NCI-H1092 (cell line): ENCODE data around the gene XPR1.
"Not testable (repeated sequence)": the region's sequence is repeated elsewhere in the genome, so short reads cannot be mapped to it uniquely, and the experiment has no call there.

Experiments used
- DNase-seq: peaks from one replicate; lab custom pipeline; 2025; lab: John Stamatoyannopoulos, UW

The XPR1 gene

GRCh38 chr1:180722586-180722985 lies 90.8 kb downstream of the XPR1 start:
- DNase-seq, result no peak

DNA sequence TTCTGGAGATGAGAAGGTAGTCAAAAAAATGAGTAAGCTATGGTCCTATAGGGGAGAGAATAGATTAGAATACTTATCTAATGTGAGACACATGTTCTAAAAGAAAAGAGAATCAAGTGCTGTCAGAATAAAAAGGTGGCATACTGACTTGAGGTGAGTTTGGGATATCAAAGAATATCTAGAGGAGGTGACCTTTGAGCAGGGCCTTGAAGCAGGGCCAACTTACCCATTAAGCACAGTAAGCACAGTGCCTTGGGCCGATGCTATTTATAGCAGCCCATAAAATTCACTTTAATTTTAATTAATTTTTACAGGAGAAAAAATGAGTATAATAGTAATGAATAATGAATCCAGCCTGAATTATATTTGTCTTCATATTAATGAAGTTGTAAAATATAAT lies 92.2 kb downstream of the XPR1 start:
- no peak for DNase-seq

DNA sequence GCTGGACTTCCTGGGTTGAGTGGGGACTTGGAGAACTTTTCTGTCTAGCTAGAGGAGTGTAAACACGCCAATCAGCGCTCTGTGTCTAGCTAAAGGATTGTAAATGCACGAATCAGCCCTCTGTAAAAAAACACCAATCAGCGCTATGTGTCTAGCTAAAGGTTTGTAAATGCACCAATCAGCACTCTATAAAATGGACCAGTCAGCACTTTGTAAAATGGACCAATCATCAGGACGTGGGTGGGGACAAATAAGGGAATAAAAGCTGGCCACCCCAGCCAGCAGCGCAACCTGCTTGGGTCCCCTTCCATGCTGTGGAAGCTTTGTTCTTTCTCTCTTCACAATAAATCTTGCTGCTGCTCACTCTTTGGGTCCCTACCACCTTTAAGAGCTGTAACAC lies 94.2 kb downstream of the XPR1 start:
- not testable (repeated sequence) for DNase-seq

DNA sequence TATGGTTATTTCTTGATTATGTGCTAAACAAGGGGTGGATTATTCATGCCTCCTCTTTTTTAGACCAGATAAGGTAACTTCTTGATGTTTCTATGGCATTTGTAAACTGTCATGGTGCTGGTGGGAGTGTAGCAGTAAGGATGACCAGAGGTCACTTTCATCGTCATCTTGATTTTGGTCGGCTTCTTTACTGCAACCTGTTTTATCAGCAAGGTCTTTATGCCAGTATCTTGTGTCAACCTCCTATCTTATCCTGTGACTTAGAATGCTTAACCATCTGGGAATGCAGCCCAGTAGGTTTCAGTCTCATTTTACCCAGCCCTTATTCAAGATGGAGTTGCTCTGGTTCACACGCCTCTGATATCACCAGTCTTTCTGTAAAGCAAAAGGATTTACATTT lies 95.9 kb downstream of the XPR1 start:
- not testable (repeated sequence) for DNase-seq

- no peak for DNase-seq
Observed at GRCh38 chr1:180728472-180729106, 96.8 kb downstream of the XPR1 start.

- no peak for DNase-seq
Observed at GRCh38 chr1:180731131-180731530, 99.3 kb downstream of the XPR1 start.

DNA sequence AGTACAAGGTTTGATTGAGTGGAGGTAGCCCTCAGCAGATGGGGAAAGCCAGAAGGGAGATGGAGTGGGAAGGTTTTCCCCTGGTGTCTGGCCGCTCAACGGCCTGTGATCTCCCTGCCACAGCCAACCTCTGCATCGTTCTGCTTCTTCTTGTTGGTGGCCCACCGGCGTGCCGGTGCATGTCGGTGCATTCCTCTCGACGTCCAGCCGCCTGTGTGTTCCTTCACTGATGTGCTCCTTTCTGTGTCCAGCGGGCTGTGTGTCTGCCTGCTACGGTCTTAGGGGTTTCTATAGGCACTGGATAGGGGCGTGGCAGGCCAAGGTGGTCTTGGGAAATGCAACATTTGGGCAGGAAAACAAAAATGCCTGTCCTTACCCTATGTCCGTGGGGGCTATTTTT lies 101.0 kb downstream of the XPR1 start:
- no peak for DNase-seq

GRCh38 chr1:180734366-180734765 lies 102.5 kb downstream of the XPR1 start:
- DNase-seq, result no peak

GRCh38 chr1:180742663-180743062 lies 110.8 kb downstream of the XPR1 start:
- DNase-seq, result no peak

- no peak for DNase-seq
Observed at GRCh38 chr1:180743868-180744267, 112.0 kb downstream of the XPR1 start.

- DNase-seq, result no peak
Observed at GRCh38 chr1:180745098-180745497, 113.3 kb downstream of the XPR1 start.

- DNase-seq, result no peak
Observed at GRCh38 chr1:180751921-180752320, 120.1 kb downstream of the XPR1 start.

DNA sequence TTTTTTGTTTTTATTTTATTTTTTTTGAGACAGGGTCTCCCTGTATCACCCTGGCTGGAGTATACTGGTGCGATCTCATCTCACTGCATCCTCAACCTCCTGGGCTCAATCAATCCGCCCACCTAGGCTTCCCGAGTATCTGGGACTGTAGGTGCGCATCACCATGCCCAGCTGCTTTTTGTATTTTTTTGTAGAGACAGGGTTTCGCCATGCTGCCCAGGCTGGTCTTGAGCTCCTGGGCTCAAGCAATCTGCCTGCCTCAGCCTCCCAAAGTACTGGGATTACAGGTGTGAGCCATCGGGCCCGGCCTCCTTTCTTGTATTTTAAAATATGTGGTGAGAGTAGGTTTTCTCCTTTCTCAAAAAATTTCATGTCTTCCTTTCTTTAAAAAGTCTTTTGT lies 122.6 kb downstream of the XPR1 start:
- DNase-seq, result no peak

- DNase-seq, result no peak
Observed at GRCh38 chr1:180757657-180758056, 125.8 kb downstream of the XPR1 start.

DNA sequence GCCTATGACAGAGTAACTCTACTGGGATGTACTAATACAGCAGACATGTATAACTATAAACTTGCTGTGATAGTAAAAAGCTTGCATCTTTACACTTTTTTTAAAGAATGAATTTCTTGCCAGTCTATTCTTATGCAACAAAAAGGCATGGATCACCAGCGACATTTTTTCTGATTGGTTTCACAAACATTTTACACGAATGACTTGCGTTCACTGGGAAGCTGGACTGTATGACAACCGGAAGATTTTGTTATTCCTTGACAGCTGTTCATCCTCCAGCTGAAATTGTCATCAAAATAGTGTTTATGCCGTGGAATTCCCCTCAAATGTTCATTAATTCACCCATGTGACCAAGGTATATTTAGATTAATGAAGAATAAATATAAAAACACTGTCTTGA lies 131.0 kb downstream of the XPR1 start:
- no peak for DNase-seq

GRCh38 chr1:180765151-180765550 lies 133.3 kb downstream of the XPR1 start:
- no peak for DNase-seq

GRCh38 chr1:180769889-180770288 lies 138.1 kb downstream of the XPR1 start:
- no peak for DNase-seq

DNA sequence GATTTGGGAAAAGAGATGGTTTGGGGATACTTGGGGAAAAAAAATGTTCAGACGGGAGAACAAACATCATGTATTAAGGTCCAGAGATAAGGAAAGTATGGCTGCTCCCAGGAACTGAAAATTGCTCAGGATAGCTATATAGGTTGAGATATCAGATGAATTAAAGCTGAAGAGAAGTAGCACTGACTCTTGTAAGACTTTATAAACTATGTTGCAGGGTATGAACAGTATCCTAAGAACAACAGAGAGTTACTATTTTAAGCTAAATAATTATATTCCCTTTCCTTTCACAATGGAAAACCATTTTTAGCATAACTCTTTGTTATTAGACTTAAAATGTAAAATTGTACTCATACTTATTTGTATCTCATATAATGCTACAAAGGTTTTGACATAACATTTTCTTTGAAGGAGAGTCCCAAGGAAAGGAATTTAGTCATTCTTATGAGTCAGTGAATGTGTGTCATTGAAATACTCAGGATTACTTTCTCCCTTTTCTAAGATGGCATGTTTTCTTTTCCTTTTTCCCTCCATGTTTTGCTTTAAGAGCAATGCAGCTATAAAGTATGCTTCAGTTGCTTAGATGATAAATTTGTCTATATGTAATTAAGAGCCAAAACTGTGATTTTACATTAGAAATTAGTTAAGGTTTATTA lies 141.5 kb downstream of the XPR1 start:
- no peak for DNase-seq

DNA sequence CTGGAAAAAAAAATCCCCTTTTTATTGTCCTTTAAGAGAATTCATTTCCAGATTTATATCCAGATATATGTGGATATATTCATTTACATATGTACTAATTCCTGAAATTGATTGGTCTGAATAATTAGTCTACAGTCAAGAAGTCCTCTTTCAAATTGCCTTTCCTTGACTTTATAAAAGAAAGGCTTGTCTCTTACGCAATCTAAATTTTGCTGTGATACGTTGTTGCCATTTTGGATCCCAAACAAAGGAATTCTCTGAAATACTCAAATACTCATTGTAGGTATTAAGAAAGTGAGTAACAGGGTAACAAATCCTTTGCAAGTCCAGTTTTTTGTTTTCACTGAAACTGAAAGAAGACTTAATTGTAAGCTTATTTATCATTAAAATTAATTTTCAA lies 144.0 kb downstream of the XPR1 start:
- DNase-seq, result no peak

DNA sequence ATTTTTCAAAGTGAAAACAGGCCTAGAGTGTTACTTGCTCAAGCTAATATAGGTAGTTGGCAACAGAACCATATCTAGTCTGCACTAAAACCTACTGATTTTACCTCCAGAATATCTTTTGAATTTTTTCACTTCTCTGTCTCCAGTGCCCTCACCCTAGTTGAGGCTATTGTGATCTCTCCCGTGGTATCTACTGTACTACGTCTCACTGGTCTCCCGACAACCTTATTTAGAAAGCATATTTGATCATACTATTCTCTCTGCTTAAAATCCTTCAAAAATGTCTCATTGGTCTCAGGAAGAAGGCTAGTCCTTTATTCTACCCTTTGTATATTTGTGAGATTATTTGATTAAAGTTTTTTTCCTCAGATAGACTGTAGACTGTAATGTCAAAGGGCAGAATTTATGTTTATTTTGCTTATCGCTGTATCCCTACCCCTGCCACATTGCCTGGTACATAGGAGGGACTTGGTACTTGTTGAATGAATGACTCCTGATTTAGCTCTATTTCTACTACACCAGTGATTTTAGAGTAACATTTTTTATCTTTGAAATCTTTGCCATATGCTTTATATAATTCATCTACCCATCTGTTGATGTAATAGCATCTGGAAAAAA lies 145.4 kb downstream of the XPR1 start:
- no peak for DNase-seq

DNA sequence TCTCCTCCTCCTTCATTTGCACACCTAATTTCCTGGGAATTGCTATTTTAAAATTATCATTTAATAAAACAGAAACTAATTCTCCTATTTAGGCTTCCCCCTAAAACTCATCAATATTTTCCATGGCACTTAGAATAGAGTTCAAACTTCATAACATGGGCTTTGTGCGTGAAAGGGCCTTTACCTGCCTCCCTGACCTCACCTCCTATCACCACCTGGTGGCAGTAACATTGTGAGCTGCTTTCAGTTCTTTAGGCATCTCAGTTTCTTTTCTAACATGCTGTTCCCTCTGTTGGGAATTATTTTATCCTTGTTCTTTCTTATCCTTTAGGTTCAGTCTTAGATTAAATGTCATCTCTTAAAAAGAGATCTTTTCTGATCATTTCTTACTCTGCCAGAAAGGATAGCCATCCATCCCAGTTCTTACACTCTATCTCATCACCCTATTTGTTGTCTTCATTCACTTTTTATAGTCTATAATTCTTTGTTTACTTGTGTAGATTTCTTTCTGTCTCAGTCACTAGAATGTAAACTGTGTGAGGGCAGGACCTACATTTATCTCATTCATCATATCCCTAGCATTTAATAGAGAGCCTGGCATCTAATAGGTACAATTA lies 147.1 kb downstream of the XPR1 start:
- DNase-seq, result no peak

GRCh38 chr1:180779584-180779983 lies 147.8 kb downstream of the XPR1 start:
- DNase-seq, result no peak

- DNase-seq, result no peak
Observed at GRCh38 chr1:180781718-180782117, 149.9 kb downstream of the XPR1 start.
